Fibroblast of skin of right biceps (primary cell): ENCODE measurements around the gene CPLX3.
"Not testable (repeated sequence)": the region's sequence is repeated elsewhere in the genome, so short reads cannot be mapped to it uniquely, and the experiment has no call there.

ENCODE experiments used
- DNase-seq: peaks from one replicate; pipeline ENCODE4 v3.0.0-alpha.2; 2013

Gene CPLX3, protein sequence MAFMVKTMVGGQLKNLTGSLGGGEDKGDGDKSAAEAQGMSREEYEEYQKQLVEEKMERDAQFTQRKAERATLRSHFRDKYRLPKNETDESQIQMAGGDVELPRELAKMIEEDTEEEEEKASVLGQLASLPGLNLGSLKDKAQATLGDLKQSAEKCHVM

DNA sequence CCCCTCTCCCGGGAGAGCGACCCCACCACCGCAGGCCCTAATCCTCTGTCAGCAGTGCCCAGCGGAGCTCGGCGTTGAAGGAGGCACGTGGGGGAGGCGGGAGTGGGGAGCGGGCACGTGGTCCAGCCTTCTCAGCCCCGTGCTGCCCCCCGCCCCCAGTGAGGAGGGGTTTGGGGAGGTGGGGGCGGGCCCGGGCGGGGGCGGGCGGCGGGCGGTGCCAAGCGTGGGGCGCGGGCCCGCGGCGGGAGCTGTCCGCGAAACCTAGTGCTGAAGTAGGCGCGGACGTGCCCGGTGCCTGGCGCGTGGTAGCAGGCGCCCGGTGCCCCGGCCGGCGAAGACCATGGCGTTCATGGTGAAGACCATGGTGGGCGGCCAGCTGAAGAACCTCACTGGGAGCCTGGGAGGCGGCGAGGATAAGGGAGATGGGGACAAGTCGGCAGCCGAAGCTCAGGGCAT, at the start of gene CPLX3:
CPLX3 (plus strand) TSS at position 264 of the 456 bp plus-strand sequence; CDS start at position 341, 77 bp downstream.
- DNase-seq = peak; percentile 24

DNA sequence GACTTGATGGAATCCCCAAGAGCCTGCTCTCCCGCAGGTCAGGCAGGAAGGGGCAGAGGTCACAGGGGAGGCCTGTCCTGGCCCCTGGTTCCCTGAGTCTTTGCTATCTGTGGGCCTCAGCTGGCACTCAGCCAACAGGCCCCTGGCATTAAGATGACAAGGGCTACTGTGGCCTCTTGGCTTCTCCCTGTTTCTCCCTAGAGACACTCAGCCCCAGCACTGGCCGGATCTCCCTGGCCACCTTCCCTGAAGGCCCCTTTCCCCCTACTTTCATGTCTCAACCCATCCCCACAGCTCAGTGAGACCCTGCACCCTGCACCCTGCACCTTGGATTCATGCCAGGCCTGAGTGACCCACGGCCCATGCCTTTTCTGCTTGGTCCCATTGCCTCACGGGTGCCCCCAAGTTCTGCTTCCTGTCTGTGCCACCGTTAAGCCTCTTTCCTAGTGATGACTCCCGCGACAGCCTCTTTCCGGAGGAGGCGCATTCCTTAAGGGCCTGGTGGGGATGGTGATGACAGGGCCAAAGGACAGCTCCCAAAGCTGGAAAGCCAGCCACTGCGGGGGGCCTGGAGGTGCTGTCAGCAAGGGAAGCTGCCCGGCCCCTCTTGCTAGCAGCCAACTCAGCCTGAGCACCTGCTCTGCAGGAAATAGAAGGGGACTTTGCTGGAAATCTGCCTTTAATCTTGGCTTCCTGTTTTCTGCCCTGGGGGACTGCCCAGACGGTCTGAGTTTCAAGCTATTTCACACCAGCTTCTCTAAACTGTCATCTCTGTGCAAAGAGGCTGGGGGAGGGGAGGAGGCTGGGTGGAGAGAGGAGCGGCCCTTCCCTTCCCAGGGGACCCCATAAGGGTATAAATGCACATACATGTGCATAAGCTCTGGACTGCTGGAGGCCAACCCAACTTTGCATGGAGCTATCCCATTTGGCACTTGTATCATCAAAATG, 49.3 kb upstream of the CPLX3 start:
- DNase-seq = peak; percentile 48

DNA sequence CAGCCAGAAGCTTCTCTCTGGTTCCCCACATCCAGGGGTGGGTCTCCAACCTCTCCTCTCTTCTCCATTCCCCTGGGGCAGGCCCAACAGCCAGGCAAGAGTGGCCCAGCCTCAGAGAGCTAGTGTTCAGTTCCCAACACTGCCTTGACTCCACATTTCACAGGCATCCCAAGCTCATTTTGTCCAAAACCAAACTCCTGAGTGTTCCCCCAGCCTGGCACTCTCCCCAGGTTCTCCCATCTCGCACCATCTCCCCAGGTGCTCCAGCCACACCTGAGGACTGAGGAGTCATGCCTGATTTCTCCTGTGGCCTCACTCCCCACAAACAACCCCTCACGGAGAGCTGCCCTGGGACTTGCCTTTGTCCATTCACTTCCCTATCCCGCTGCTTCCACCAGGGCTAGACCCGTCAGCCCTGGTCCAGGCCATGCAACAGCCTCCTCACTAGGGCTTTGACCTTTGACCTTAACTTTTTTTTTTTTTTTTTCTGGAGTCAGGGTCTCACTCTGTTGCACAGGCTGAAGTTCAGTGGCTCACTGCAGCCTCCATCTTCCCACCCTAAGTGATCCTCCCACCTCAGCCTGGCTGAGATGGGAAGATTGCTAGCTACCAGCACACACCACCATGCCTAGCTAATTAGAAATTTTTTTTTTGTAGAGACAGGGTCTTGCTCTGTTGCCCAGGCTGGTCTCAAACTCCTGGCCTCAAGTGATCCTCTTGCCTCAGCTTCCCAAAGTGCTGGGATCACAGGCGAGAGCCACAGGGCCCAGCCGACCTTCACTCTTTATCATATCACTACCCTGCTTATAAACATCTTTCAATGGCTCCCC, 48.4 kb upstream of the CPLX3 start:
- no peak for DNase-seq

GRCh38 chr15:74778599-74778970, 47.8 kb upstream of the CPLX3 start:
- no peak for DNase-seq

- no peak for DNase-seq
Observed at GRCh38 chr15:74779162-74779648, 47.2 kb upstream of the CPLX3 start.

DNA sequence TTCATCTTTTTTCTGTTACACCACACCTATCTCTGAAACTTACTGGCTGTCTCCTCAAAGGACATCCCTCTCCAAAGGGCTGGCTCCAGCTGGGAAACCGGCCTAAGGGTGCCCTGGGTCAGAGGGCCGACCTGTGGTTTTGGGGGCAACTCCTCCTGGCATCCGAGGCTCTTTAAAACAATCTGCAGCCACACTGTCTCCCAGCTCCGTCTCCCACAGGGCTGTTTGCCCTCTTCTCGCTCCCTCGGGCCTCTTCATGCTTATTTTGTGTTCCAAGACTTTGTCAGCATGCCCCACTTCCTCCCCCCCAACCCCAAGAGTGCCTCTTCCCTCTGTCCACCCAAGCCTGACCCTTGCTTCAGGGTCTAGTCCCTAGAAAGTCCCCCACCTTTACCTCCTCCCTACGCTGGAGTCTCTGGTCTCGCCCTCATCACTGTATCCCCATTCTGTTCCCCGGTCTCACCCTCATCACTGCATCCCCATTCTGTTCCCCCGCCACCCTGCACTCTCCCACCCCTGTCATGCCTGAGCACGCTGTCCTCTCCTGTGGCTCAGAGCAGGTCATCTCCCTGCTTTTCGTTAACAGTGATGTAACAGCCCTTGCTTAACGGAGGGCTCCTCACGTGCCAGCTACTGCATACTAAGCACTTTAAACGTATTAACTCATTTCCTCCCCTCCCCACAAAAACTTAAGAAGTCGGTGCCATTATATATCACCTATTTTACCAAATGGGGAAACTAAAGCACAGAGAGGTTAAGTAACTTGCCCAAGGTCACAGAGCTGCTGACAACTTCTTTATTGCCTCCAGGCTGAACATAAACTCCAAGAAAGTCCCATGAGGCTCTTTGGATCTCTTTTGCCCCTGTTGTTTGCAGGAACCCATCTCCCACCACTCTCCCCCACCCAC, 45.6 kb upstream of the CPLX3 start:
- DNase-seq = peak; percentile 61

DNA sequence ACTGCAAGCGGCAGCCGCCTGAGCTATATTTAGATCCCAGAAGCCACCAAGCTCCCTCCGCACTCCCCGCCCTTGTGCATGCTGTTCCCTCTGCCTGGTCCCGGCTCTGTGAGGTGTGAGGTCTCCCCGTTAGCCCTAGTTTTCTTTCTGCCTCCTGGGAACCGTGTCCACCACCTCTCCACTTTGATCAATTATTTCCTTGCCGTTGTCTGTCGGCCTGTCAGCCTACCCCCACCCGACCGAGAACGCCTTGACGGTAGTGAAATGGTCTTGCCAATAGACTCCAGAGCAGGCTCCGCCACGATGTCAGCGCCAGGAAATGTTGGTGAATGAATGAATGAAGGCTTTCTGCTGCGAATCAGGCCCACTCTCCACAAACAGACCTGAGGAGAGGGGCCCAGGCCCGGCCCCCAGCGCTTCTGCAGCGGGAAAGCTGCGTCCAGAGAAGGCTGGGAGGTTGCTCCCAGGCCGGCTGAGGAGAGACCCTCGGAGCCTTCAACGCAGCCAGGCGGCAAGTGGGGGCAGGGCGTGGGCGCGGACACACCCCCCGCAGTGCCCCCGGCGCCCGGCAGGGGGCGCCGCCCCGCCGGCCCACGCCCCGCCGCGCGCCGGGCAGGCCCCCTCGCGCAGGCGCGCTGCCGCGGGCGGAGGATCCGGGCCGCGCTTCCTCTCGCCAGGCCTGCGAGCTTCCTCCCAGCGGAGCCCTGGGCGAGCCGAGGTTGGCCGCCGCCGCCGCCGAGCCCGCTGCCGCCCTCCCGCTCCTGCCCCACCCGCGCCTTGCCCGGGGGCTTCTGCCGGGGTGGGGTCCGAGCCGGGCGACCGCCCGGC, 44.8 kb upstream of the CPLX3 start, which contains the start of gene CSK:
CSK (plus strand) TSS at position 650 of the 828 bp plus-strand sequence. CDS start 16,218 bp downstream, outside the sequence.
- peak; percentile 76 for DNase-seq

- DNase-seq = peak; percentile 27
Observed at GRCh38 chr15:74782259-74783071, 44.0 kb upstream of the CPLX3 start.

GRCh38 chr15:74783072-74783807, 43.2 kb upstream of the CPLX3 start:
- peak; percentile 8 for DNase-seq

DNA sequence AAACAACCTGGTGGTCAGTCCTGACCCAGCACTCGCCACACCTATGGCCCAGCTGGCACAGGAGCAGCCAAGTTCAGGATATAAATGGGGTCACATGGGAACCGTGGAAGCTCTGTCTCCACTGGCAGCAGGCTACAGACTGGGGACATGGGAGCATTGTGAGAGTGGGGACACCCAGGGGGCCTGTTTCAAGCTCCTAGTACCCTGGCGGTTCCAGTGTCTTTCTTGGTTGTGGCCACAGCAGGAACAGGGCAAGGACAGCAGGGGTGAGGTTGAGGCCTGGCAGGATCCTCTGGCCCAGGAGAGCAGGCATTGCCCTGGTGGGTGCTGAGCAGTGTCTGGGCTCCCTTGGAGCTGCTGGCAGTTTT, 42.6 kb upstream of the CPLX3 start:
- no peak for DNase-seq

DNA sequence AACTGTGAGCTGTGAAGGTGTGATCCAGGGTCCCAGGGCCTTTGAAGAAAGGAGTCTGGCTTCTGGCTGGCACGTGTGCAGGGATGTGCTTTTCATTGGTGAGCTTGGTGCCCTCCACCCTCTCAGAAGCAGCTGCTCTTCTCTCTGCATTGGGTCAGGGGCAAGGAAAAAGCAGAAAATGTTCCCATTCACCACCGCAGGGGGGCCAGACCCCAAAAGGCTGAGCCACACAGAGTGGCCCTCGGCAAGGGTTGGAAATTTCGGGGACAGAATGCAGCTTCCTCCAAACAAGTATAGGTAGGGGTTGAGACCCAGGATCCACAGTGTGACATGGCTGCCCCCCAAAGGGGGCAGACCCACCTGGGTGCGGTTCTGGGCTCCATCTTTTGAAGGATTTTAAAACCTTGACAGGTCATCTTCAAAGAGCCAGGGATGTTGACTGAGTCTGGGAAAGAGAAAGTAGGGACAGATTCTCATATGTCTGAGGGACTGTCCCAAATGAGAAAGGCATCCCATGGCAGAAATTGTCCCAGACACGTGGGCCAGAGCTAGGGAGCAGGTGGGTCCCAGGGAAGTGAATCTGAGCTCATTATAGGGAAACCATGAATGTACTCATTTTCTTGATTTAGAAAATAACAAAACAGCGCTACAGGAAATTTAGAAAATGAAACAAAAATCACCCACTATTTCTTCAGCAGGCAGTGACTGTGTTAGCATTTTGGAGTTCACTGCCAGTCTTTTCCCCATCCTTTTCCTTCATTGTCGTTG, 41.8 kb upstream of the CPLX3 start:
- DNase-seq = no peak

GRCh38 chr15:74785194-74786032, 41.0 kb upstream of the CPLX3 start:
- no peak for DNase-seq

- not testable (repeated sequence) for DNase-seq
Observed at GRCh38 chr15:74786081-74786480, 40.3 kb upstream of the CPLX3 start.

DNA sequence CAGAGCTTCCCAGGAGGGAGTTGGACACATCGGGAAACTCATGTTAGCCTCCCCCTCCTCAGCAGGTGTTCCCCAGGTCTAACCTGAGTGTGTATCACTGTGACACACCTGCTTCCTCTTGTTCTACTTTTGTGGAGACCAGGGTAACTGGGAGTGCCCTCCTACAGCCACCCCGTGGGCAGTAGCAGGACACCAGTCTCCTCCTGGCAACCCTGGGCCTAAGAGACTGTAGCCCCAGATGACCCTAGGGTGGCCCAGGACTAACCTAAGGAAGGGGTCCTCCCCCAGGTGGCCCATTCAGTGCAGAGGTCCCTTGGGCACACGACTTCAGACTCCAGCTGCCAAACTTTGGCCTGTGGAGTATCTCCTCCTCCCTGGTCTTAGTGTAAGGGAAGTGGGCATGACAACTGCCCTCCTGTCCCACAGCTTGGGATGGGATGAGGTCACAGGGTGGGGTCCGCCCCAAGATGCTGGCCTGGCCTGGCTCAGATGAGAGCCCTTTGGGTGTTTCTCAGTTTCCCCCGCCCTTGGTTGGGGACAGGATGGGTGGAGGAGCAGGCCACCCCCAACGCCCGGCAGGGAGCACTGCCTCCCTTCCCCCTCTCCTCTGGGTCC, 39.8 kb upstream of the CPLX3 start:
- no peak for DNase-seq

- peak; percentile 73 for DNase-seq
Observed at GRCh38 chr15:74787251-74788041, 39.0 kb upstream of the CPLX3 start.

GRCh38 chr15:74788042-74788682, 38.3 kb upstream of the CPLX3 start:
- no peak for DNase-seq
